Chondrocyte (in vitro differentiated cells): ENCODE results near the gene RSF1. TPM values are rescaled to one million over a fixed set of nuclear protein-coding genes. Genes with fewer than 3 reads are reported as not detected.

Experiments used
- DNase-seq: peaks from one replicate; pipeline ENCODE4 v3.0.0; 2021; ENCODE audit warnings: mixed read lengths, low spot score
- H3K27ac Mint-ChIP-seq: one replicate; pipeline ENCODE4 v1.8.0; 2021; ENCODE audit warnings: mild to moderate bottlenecking, moderate library complexity, mixed read lengths; ENCODE audit not compliant: unreplicated experiment
- H3K27me3 Mint-ChIP-seq: 2 replicates; pipeline ENCODE4 v1.8.0; 2021; ENCODE audit warnings: low read depth, mixed read lengths
- H3K36me3 Mint-ChIP-seq: 2 replicates; pipeline ENCODE4 v1.8.0; 2021; ENCODE audit warnings: low read depth, mixed read lengths
- H3K4me1 Mint-ChIP-seq: 2 replicates; pipeline ENCODE4 v1.8.0; 2021; ENCODE audit warnings: low read depth, mild to moderate bottlenecking, mixed read lengths
- H3K4me3 Mint-ChIP-seq: one replicate; pipeline ENCODE4 v1.8.0; 2021; ENCODE audit warnings: mild to moderate bottlenecking, moderate library complexity, mixed read lengths; ENCODE audit not compliant: unreplicated experiment
- H3K9me3 Mint-ChIP-seq: 2 replicates; pipeline ENCODE4 v1.8.0; 2021; ENCODE audit warnings: low read depth, mixed read lengths
- total RNA-seq: library from RNA; stranded (reverse); gene quantifications from 3 replicates; pipeline ENCODE4 v1.2.1, GENCODE V29; 2021
- TF ChIP-seq, protein P1 (sequence below): fragments of 200-600 bp; sonication (generic); IDR thresholded peaks from 2 replicates; pipeline ENCODE4 v1.5.0; 2021; ENCODE audit warnings: antibody characterized with exemption, mild to moderate bottlenecking, moderate library complexity

RSF1 gene
- total RNA-seq, 1 donor from 2014 or later = 64.2 TPM

DNA sequence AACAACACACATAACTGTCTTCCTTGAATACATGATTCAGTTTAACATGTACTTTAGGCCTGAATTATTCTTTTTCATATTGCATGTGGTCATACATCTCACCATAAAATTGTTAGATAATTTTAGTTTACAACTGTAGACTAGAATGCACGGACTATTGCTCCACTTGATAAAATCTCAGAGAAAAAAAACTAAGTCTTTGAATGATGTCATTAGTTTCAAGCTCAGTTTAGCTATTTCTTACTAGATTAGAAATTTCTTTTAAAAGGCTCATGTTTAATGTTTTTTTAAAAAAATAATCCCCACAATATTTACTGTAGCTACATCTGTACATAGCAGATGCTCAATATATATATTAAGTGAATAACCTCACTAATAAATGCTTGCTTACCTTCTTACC, 5.1 kb downstream of the RSF1 start:
- H3K27ac Mint-ChIP-seq = peak overlapping the region; percentile 22

DNA sequence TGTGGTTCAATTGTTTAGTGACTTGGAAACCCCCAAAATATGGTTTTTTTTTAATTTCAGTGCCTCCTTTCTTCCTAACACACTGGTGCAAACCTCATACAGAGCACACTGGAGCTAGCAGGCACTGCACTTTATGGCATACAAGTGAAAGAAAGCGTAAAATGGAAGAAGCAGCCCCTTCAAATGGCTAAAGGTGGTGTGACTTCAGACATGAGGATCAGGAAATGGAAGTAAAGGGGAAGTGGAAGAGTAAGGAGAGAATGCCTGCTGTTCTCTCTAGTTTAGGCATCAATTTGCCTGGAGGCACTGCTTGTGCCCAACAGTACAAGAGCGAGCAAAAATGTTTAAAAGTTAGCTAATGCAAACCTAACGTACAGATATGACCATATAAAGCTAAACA, 5.7 kb downstream of the RSF1 start:
- Mint-ChIP-seq H3K4me3 (no peak overlapping the region), H3K27me3 (no peaks in the 10 kb centered on the region), H3K4me1 (peaks cover 36% of the 10 kb centered on the region), H3K9me3 (no peaks in the 10 kb centered on the region), H3K27ac (peak overlapping the region; percentile 51), H3K36me3 (peaks cover 5% of the 10 kb centered on the region)
- no peak for DNase-seq
- TF ChIP-seq, protein P1, sequence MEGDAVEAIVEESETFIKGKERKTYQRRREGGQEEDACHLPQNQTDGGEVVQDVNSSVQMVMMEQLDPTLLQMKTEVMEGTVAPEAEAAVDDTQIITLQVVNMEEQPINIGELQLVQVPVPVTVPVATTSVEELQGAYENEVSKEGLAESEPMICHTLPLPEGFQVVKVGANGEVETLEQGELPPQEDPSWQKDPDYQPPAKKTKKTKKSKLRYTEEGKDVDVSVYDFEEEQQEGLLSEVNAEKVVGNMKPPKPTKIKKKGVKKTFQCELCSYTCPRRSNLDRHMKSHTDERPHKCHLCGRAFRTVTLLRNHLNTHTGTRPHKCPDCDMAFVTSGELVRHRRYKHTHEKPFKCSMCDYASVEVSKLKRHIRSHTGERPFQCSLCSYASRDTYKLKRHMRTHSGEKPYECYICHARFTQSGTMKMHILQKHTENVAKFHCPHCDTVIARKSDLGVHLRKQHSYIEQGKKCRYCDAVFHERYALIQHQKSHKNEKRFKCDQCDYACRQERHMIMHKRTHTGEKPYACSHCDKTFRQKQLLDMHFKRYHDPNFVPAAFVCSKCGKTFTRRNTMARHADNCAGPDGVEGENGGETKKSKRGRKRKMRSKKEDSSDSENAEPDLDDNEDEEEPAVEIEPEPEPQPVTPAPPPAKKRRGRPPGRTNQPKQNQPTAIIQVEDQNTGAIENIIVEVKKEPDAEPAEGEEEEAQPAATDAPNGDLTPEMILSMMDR = no peak

More for the DNA sequence above, 5.1 kb downstream of the RSF1 start:
- peaks cover 7% of the 10 kb centered on the region for H3K36me3 Mint-ChIP-seq
- H3K27me3 Mint-ChIP-seq = no peaks in the 10 kb centered on the region
- H3K9me3 Mint-ChIP-seq = no peaks in the 10 kb centered on the region
- H3K4me3 Mint-ChIP-seq = no peak overlapping the region
- peaks cover 32% of the 10 kb centered on the region for H3K4me1 Mint-ChIP-seq
- TF ChIP-seq, protein P1 = no peak
- DNase-seq = no peak

DNA sequence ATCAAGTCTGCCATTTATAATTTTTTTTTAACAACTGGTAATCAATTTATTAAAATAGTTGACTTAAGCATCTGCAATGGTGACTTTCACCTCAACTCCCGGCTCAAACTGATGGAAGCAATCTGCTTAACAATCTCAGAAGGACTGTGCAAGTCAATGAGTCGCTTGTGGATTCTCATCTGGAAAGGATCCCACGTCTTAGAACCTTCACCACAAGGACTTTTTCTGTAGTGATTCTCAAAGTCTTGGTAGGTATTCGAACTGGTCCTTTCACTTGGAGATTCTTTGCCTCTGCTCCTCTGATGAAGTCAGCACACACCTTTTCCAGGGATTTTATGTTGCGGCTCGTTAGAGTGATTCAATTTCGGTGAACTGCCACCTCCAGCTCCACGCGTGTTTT, 7.3 kb downstream of the RSF1 start:
- Mint-ChIP-seq H3K4me3 (no peak overlapping the region), H3K36me3 (peaks cover 5% of the 10 kb centered on the region), H3K9me3 (no peaks in the 10 kb centered on the region), H3K27ac (no peak overlapping the region), H3K27me3 (no peaks in the 10 kb centered on the region), H3K4me1 (peaks cover 33% of the 10 kb centered on the region)
- TF ChIP-seq, protein P1 = no peak
- DNase-seq = no peak

DNA sequence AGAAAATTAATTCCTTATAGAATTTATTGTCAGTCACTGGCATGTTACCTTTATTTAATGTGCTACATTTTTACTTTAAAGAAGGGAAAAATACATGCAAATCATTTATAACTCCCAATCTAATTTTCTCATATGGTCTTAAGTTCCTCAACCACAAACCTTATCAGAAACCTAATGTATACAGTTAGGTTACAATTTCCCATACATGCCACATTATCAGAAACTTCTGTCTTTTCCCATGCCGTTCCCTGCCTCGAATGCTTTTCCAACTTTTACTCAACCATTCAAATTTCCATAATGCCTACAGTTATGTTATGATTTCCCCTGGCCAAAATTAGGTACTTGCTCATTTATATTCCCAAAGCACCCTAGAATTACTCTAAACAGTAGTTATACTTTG, 13.5 kb downstream of the RSF1 start:
- Mint-ChIP-seq H3K36me3 (peaks cover 4% of the 10 kb centered on the region), H3K4me1 (peaks cover 24% of the 10 kb centered on the region), H3K9me3 (no peaks in the 10 kb centered on the region), H3K27ac (no peak overlapping the region), H3K27me3 (no peaks in the 10 kb centered on the region), H3K4me3 (no peak overlapping the region)
- TF ChIP-seq, protein P1 = no peak
- no peak for DNase-seq

DNA sequence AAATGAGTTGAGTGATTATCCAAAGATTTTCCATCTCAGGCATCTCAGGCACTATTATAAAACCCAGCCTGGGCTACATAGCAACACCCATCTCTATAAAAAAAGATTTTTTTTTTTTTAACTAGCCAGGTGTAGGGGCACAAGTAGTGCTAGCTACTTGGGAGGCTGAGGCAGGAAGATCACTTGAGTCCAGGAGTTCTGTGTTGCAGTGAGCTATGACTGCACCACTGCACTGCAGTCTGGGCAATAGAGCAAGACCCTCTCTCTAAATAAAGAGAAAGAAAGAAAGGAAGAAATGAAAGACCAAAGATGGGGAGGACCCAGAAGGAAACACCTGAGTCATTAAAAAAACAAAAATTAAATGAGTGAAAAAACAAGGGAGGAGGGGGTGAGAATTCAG, 14.1 kb downstream of the RSF1 start:
- TF ChIP-seq, protein P1 = no peak
- H3K27ac Mint-ChIP-seq = no peak overlapping the region
- H3K4me3 Mint-ChIP-seq = no peak overlapping the region
- H3K27me3 Mint-ChIP-seq = no peaks in the 10 kb centered on the region
- peaks cover 22% of the 10 kb centered on the region for H3K4me1 Mint-ChIP-seq
- H3K36me3 Mint-ChIP-seq = peaks cover 3% of the 10 kb centered on the region
- DNase-seq = no peak
- no peaks in the 10 kb centered on the region for H3K9me3 Mint-ChIP-seq
